ENCODE results near the gene GMEB2. TPM values are rescaled to one million over a fixed set of nuclear protein-coding genes. Genes with fewer than 3 reads are reported as not detected.
A peak's percentile ranks its signal among the peaks of the same experiment; 100 is the strongest.

Gene GMEB2
- total RNA-seq, 1 donor from 2014 or later, result 8.0 TPM

DNA sequence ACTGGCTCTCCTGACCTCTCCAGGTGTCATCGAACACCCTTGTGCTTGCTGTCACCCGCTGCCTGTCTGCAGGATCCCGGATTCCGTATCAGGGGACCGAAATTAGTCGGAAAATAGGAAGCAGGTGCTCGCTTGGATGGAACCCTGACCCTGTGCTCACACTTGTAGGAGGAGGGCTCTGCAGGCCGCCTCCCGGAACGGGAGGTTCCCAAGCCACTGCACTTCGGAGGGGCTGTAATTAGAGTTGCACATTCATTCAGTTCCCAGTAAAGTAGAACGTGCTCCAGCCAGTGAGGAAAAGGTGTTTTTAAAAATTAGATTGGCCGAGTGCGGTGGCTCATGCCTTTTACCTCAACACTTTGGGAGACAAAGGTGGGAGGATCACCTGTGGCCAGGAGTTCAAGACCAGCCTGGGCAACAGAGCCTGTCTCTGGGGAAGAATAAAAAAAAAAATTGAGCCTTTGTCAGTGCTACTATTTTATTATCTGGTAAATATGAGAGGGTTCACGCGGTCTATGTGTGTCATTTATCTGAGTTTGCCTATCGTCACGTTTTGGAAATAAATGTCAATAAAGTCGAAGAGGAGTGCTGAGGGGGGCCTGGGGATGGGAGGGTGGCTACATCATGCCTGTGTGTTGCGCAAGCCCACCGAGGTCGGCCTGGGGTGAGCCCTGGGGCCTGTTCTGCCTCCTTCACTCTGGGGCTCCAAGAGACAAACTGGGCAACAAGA is 1.5 kb upstream of the GMEB2 start:
- H3K4me3 ChIP-seq, result no peak overlapping the region

DNA sequence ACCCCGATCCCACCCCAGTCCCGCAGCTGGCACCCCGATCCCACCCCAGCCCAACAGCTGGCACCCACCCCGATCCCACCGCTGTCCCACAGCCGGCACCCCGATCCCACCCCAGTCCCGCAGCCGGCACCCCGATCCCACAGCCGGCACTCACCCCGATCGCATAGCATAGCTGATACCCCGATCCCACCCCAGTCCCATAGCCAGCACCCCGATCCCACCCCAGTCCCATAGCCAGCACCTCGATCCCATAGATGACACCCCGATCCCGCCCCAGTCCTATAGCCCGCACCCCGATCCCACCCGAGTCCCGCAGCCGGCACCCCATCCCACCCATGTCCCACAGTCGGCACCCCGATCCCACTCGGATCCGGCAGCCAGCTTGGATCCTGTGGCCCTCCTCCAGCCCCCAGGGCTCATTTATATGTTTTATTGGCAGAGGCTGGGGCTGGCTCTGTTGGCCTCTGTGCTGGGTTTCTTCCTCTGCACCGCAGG is 897 bp upstream of the GMEB2 start:
- no peaks in the 10 kb centered on the region for H3K9me3 ChIP-seq (ENCODE audit: low read depth)
- H3F3A ChIP-seq (ENCODE audit: low read depth), result peaks cover 33% of the 10 kb centered on the region
- DNase-seq (ENCODE audit: low spot score), result no peak
- H3K4me2 ChIP-seq, result peak overlapping the region; percentile 91
- no peaks in the 10 kb centered on the region for H3K4me1 ChIP-seq
- no peak overlapping the region for H3K27ac ChIP-seq
- H3K27me3 Mint-ChIP-seq (ENCODE audit: insufficient read depth, low read depth), result peaks cover 2% of the 10 kb centered on the region
- H2AFZ ChIP-seq (replicated peaks), result no peak overlapping the region
- H3K9me3 Mint-ChIP-seq, result no peaks in the 10 kb centered on the region
- peak overlapping the region; percentile 90 for H3K4me3 ChIP-seq
- H3K36me3 ChIP-seq, result no peaks in the 10 kb centered on the region
- peaks cover 31% of the 10 kb centered on the region for H3K79me2 ChIP-seq (ENCODE audit: low read depth)
- H3K27ac Mint-ChIP-seq, result peak overlapping the region; percentile 88
- no peaks in the 10 kb centered on the region for H4K20me1 ChIP-seq (ENCODE audit: low read depth)
- TF ChIP-seq, protein P1, sequence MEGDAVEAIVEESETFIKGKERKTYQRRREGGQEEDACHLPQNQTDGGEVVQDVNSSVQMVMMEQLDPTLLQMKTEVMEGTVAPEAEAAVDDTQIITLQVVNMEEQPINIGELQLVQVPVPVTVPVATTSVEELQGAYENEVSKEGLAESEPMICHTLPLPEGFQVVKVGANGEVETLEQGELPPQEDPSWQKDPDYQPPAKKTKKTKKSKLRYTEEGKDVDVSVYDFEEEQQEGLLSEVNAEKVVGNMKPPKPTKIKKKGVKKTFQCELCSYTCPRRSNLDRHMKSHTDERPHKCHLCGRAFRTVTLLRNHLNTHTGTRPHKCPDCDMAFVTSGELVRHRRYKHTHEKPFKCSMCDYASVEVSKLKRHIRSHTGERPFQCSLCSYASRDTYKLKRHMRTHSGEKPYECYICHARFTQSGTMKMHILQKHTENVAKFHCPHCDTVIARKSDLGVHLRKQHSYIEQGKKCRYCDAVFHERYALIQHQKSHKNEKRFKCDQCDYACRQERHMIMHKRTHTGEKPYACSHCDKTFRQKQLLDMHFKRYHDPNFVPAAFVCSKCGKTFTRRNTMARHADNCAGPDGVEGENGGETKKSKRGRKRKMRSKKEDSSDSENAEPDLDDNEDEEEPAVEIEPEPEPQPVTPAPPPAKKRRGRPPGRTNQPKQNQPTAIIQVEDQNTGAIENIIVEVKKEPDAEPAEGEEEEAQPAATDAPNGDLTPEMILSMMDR (IDR thresholded peaks at IDR 0.05), result no peak
- TF ChIP-seq EZH2 (IDR thresholded peaks at IDR 0.05), result no peak
- no peak for TF ChIP-seq EZH2phosphoT487 (IDR thresholded peaks at IDR 0.05)
- peaks cover 1% of the 10 kb centered on the region for H3K36me3 Mint-ChIP-seq
- H3K4me3 Mint-ChIP-seq, result peak overlapping the region; percentile 85
- H3K4me1 Mint-ChIP-seq, result peaks cover 22% of the 10 kb centered on the region
- H3K9ac ChIP-seq, result no peak overlapping the region
- H3K27me3 ChIP-seq, result no peaks in the 10 kb centered on the region

More for the DNA sequence above, 1.5 kb upstream of the GMEB2 start:
- Histone ChIP-seq H3K9me3 (ENCODE audit: low read depth) (no peaks in the 10 kb centered on the region), H3K4me2 (peak overlapping the region; percentile 91), H3K36me3 (no peaks in the 10 kb centered on the region), H3K27ac (no peak overlapping the region), H3K27me3 (no peaks in the 10 kb centered on the region), H3K79me2 (ENCODE audit: low read depth) (peaks cover 25% of the 10 kb centered on the region), H3F3A (ENCODE audit: low read depth) (peaks cover 33% of the 10 kb centered on the region), H3K4me1 (no peaks in the 10 kb centered on the region), H2AFZ (replicated peaks) (no peak overlapping the region), H3K9ac (no peak overlapping the region), H4K20me1 (ENCODE audit: low read depth) (no peaks in the 10 kb centered on the region)
- Mint-ChIP-seq H3K4me3 (peak overlapping the region; percentile 85), H3K9me3 (no peaks in the 10 kb centered on the region), H3K27ac (peak overlapping the region; percentile 88), H3K27me3 (ENCODE audit: insufficient read depth, low read depth) (peaks cover 2% of the 10 kb centered on the region), H3K4me1 (peaks cover 18% of the 10 kb centered on the region), H3K36me3 (no peaks in the 10 kb centered on the region)
- no peak for TF ChIP-seq EZH2 (IDR thresholded peaks at IDR 0.05)
- no peak for TF ChIP-seq EZH2phosphoT487 (IDR thresholded peaks at IDR 0.05)
- TF ChIP-seq, protein P1 (IDR thresholded peaks at IDR 0.05), result no peak
- DNase-seq (ENCODE audit: low spot score), result no peak

DNA sequence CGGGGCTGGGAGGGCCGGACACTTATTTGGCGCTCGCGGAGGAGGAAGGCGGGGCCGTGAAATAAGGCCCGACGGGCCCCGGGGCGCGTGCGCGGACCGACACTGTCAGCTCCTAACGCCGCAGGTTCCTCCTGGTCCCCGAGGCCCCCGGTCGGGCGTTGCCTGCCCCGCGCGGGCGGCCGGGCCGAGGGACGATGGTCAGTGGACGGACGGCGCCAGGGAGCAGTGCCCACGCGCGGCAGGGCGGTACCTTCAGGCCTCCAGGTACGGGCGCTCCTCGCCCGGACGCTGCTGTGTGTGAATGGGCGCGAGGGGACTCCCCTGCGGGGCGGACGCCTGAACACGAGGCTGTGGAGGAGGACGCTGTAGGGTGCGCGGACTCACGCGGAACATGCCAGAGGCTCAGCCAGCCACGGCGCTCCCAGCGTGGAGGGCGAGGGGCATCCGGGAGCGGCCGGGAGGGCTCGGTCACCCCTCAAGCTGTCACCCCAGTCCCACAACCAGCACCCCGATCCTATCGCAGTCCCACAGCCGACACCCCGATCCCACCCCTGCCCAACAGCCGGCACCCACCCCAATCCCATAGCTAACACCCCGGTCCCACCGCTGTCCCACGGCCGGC is 339 bp upstream of the GMEB2 start:
- H2AFZ ChIP-seq (replicated peaks), result peak overlapping the region; percentile 84
- H4K20me1 ChIP-seq (ENCODE audit: low read depth), result peaks cover 4% of the 10 kb centered on the region
- no peaks in the 10 kb centered on the region for H3K9me3 Mint-ChIP-seq

More for the DNA sequence above, 339 bp upstream of the GMEB2 start:
- Mint-ChIP-seq H3K27ac (no peak overlapping the region), H3K4me1 (peaks cover 28% of the 10 kb centered on the region), H3K4me3 (peak overlapping the region; percentile 85), H3K27me3 (ENCODE audit: insufficient read depth, low read depth) (peaks cover 2% of the 10 kb centered on the region), H3K36me3 (peaks cover 4% of the 10 kb centered on the region)
- Histone ChIP-seq H3F3A (ENCODE audit: low read depth) (peaks cover 33% of the 10 kb centered on the region), H3K27ac (no peak overlapping the region), H3K9ac (peak overlapping the region; percentile 58), H3K4me2 (peak overlapping the region; percentile 91), H3K27me3 (no peaks in the 10 kb centered on the region), H3K4me1 (peaks cover 3% of the 10 kb centered on the region), H3K36me3 (no peaks in the 10 kb centered on the region), H3K79me2 (ENCODE audit: low read depth) (peaks cover 36% of the 10 kb centered on the region), H3K9me3 (ENCODE audit: low read depth) (no peaks in the 10 kb centered on the region), H3K4me3 (peak overlapping the region; percentile 90)
- no peak for TF ChIP-seq EZH2 (IDR thresholded peaks at IDR 0.05)
- no peak for TF ChIP-seq EZH2phosphoT487 (IDR thresholded peaks at IDR 0.05)
- TF ChIP-seq, protein P1 (IDR thresholded peaks at IDR 0.05), result no peak
- DNase-seq (ENCODE audit: low spot score), result peak; percentile 99
